ENCODE measurements around the gene PRRG3.

DNA sequence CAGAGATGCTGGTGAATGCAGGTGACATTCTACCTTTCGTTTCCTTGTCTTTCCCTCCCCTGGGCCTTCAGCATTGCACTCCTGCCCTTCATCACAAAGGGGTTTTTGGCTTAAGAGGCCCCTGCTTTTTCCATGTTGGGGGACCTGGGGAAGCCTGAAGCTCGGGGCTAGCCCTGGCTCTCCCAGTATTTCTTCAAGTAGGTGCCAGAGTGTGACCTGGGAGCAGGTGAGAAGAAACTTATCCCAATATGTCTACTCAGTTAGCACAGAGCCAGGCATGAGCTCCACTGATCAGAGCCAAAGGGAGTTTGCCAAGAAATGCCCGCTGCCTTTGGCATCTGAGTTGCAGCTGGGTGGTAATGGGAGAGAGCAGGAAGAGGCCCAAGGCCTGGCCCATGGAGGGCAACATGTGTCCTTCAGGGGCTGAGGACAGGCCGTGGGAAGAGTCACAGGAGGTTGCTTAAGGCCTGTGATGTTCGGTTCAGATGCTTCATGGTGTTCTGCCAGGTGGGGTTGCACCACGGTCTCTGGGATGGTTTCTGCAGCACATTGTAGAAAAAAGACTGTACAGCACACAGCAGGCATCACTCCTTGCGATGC, 7.6 kb downstream of the PRRG3 start:
- TF ChIP-seq CTCF (conservative IDR thresholded peaks at IDR 0.05; ENCODE audit: low read depth, low read length) (no peak), SMC3 (IDR thresholded peaks at IDR 0.05; ENCODE audit: low read depth, low read length) (no peak), RAD21 (IDR thresholded peaks at IDR 0.05; ENCODE audit: low read length) (no peak), CEBPB (IDR thresholded peaks at IDR 0.05; ENCODE audit: low read depth, low read length) (no peak)
